ENCODE results near the gene LYST.

DNA sequence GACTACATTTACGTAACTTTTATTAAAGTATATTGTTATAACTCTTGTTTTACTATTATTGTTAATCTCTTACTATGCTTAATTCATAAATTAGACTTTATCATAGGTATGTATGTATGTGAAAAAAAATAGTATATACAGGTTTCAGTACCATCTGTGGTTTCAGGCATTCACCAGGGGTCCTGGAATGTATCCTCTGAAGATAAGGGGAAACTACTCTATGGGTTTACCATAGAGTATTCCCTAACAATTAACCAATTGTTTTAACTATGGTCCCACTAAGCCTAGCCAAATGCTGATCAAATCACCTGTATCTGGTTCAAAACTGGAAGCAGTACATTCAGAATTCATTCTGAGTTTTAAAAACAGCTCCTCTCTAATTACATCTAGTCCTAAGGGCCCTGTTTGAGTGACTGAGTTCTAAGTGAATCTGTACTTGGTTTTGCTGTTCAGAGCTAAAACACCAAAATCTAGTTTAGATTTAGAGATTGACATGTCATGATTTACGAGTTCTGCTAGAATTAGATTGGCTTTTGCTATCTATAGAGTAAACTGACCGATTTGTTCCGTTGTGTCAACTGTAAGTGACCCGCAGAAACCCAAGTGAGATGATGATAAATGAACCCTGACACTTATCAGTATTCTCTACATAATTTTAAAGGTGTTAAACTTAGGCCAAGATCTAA is 123.6 kb downstream of the LYST start:
- no peak for TF ChIP-seq TAF1 (IDR thresholded peaks at IDR 0.05; ENCODE audit: borderline replicate concordance, low read depth, low read length)
- no peak for TF ChIP-seq CTCF (IDR thresholded peaks at IDR 0.05 in 2 of 3, conservative IDR thresholded peaks at IDR 0.05 in 1 of 3; ENCODE audit: control insufficient read depth in 2 of 3, extremely low read depth in 1 of 3, insufficient read depth in 1 of 3, low read depth in 3 of 3, low read length in 3 of 3)
- TF ChIP-seq SREBF2 (IDR thresholded peaks at IDR 0.05; ENCODE audit: low read length), result no peak
- no peak for TF ChIP-seq POLR2A (IDR thresholded peaks at IDR 0.05; ENCODE audit: low read depth, low read length)
- no peak for TF ChIP-seq JUND (IDR thresholded peaks at IDR 0.05; ENCODE audit: low read depth, low read length)
